GM19099 (cell line): Measurements from ENCODE around the gene DCAF15.

Source experiments
- POLR2A ChIP-seq: IDR thresholded peaks from 3 replicates; pipeline ENCODE4 v1.6.1; 2011; ENCODE audit warnings: low read depth; ENCODE audit not compliant: insufficient read length; ENCODE audit errors: extremely low read depth

Gene DCAF15

DNA sequence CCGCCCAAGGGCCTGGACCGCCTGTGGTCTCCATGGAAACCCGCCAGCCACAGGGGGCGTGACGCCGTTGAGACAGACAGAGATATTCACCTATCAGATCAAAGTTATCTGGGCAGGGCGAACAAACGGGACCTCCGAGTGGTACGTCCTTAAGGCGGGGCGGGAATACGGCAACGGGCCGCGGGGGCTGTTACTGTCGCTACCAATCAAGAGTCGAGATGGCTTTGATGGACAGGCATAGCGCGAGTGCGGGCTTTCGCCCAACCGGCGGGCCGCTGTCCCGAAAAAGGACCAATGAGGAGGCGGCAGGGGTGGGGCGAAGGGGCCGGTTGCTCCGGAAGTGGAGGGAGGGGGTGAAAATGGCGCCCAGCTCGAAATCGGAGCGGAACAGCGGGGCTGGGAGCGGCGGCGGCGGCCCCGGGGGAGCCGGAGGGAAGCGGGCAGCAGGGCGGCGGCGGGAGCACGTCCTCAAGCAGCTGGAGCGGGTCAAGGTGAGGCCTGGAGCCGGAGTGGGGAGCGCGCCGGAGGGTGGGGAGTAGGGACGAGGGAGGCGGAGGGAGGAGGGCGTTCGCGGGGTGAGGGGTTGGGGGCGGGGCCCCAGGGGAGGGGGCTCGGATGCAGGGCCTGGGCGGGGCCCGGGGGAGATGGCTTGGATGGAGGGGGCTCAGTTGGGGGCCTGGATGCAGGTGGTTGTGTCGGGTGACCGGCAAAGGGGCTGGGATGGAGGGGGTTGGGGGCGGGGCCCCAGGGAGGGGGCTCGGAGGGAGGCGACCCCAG, at the start of gene DCAF15:
DCAF15 (plus strand) TSS at position 356 of the 777 bp plus-strand sequence; CDS start at position 360, 4 bp downstream.
- peak; percentile 77 for TF ChIP-seq POLR2A

DNA sequence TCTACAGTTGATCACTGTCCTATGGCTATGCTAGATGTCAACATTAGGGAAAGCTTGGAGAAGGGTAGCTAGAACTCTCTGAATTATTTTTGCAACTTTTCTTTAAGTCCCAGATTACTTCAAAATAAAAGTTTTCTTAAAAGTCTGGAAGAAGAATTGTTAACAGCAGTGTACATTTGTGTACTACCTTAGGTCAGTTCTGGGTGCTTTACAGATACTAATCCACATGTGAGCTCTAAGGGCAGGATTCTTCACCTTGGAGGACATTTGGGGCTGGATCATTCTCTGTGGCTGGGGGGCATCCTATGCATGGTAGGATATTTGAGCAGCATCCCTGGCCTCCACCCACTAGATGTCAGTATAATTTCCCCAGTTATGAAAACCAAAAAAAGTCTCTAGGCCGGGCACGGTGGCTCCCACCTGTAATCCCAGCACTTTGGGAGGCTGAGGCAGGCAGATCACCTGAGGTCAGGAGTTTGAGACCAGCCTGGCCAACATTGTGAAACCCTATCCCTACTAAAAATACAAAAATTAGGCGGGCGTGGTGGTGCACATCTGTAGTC, 49.2 kb upstream of the DCAF15 start:
- TF ChIP-seq POLR2A: no peak

DNA sequence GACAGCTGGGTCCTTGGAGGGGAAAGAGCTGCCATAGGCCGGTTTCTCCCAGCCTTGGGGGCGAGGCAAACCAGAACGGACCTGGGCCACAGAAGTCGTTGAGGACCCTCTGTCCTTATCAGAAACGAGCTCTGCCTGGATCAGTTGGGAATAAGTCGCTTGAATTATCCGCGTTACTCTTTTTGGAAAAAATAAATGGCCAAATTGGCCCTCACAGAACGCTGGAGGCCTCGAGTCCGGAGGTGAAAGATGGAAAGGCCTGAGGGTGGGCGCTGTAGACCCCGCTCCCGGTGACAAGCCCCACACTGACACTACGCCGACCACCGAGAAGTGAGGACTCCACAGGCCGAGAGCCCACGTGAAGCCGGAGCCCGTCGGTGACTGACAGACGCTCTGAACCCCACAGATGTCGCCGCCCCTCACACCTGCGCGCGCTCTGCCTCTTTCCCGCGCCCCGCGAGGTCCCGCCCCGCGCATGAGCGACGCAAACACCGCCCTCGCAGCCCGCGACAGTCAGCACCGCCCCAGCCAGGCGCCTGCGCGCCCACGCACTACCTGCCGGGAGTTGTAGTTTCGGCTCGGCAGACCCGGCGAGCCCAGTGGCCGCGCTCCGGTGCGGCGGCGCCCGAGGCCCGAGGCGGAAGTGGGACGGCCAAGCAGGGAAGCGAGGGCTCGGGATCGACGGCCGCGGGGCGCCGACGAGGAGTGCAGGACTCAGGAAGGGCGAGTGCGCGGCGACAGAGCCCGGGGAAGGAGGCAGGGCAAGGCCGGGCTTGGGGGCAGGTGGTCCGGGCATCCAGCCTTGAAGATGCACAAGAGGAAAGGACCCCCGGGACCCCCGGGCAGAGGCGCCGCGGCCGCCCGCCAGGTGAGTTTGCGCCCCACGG, 46.4 kb upstream of the DCAF15 start, which contains the start of the genes BRME1 and CC2D1A:
BRME1 (minus strand) TSS at position 484 of the 887 bp plus-strand sequence. CDS start 1,225 bp downstream, outside the sequence.
CC2D1A (plus strand) TSS at position 568 of the 887 bp plus-strand sequence; CDS start at position 809, 241 bp downstream.
- TF ChIP-seq POLR2A: peak; percentile 55

DNA sequence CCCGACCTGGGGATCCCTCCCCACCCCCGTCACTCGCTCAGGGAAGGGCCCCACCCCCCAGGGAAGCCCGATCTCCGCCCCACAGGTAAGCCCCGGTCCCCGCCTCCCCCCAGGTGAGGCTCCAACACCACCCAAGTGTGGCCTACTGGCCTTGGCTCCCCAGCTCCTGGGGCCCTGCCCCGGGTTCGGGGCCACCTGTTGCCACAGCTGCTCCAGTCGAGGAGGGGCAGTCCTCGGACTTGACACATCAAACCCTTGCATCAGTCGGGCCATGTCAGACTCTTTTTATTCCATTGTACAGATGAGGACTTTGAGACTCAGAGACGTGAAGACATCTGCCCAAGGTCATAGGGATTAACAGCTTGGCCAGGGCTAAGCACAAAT, 45.8 kb upstream of the DCAF15 start:
- no peak for TF ChIP-seq POLR2A

DNA sequence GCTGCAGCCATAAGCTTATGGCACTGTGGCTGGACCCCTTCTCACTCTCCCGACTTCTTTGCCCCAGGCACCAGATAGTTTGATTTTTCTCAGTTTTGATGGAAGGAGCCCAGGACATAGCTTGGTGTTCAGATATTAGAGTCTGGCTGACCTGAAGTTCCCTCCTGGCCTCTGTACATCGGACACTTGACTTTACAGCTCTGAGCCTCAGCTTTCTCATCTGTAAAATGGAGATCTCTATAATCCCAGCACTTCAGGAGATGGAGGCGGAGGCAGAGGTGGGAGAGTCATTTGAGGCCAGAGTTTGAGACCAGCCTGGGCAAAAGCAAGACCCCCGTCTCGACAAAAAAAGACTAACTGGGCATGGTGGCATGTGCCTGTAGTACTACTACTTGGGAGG, 45.4 kb upstream of the DCAF15 start:
- TF ChIP-seq POLR2A: no peak

DNA sequence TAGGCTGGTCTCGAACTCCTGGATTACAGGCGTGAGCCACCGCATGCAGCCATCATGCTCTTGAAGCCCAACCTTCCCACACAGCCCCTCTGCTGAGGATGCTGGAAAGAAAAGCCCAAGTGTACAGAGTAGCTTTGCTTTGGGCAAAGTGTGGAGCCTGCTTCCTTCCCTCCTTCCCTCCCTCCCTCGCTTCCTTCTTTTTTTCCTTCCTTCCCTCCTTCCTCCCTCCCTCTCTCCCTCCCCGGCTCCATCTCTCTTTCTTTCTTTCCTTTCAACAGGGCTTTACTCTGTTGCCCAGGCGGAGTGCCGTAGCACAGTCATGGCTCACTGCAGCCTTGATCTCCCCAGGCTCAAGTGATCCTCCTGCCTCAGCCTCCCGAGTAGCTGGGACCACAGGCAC, 43.6 kb upstream of the DCAF15 start:
- TF ChIP-seq POLR2A: no peak

DNA sequence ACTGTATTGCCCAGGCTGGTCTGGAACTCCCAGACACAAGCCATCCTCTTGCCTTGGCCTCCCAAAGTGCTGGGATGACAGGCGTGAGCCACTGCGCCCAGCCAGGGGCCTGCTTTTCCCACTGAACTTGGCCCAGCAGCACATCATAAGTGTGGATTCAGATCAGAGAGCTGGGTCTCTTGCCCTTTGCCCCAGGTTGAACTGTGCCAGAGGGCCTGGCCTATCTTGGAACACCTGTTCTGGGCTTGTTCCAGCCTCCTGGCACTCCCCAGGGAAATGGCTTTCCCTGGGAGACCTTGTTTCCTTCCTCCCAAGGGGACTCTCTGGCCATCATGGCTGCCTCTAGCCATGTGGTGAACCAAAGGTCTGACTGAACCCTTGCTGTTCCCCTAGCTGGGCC, 42.9 kb upstream of the DCAF15 start:
- TF ChIP-seq POLR2A: no peak

GRCh38 chr19:13913352-13913751, 39.0 kb upstream of the DCAF15 start:
- TF ChIP-seq POLR2A: no peak

DNA sequence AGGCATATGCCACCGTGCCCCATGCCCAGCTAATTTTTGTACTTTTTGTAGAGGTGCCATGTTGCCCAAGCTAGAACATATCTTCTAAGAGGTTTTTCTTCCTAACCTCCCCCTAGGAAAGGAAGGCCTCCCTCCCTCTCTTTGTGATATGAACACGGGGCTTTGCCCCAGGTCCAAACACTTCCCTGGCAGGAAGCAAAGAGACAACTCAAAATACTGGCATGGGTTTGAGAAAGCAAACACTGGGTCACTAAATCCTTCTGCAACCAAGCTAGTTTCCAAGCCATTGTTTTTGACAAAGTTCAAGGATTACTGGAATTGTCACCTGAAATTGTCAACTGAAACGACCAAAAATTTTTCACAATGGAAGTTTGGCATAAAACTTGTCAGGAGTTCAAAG, 37.5 kb upstream of the DCAF15 start:
- TF ChIP-seq POLR2A: no peak

GRCh38 chr19:13917888-13918406, 34.4 kb upstream of the DCAF15 start:
- TF ChIP-seq POLR2A: no peak

- TF ChIP-seq POLR2A: no peak
Observed at GRCh38 chr19:13918726-13919411, 33.4 kb upstream of the DCAF15 start.

GRCh38 chr19:13920524-13920923, 31.8 kb upstream of the DCAF15 start:
- no peak for TF ChIP-seq POLR2A

DNA sequence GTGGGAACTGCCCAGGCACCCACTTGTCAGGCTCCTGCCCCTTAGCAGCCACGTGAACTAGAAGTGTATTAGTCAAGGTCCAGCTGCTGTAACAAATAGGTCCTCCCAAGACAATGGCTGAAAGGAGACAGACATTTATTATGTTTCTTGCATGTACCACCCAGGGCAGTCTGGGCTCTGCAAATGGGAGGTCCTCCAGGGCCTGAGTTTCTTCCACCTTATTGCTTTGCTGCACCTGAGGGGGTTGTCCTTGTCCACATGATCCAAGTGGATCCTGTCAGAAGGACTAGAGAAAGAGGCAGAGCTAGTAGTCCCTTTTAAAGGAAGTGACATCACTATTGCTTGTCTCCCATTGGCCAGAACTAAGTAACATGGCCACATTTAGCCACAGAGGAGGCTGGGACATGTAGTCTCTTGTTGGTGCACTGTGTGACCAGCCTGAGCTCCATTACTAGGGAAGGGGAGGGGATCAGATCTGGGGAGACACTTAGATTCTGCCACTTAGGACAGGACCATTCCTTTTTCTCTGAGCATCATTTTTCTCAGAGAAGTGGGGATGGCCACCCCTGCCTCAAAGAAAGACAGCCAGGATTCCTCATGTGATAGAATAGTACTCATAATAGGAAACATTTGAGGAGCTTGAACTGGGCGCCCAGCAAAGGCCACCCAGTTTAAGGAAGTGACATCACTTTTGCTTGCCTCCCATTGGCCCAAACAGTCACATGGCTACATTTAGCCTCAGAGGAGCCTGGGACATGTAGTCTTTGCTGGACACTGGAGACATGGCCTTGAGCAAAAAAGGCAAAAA, 31.2 kb upstream of the DCAF15 start:
- no peak for TF ChIP-seq POLR2A

DNA sequence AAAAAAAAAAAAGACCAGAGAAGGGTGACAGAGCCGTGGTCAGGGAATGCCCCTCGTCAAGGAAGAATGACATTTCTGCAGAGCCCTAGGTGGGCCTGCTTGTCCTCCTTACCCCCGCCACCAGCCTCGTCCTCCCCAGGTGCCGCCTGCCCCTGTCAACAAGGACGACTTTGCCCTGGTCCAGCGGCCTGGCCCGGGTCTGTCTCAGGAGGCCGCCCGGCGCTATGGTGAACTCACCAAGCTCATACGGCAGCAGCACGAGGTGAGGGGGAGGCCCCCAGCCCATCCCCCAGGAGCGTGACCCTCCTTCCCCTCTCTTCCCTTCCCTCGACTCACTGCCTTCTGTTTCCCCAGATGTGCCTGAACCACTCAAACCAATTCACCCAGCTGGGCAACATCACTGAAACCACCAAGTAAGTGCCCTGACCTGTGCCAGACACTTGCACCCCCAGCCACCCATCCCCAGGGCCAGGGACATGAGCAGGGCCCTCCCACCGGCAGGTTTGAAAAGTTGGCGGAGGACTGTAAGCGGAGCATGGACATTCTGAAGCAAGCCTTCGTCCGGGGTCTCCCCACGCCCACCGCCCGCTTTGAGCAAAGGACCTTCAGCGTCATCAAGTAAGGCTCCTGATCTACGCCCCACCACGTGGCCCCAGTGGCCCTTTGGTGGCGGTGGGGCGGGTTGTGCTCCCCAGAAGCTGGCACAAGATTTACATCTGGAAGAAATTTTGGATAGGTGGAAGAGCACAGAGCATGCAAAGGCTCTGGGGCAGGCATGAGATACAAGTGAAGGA, 28.9 kb upstream of the DCAF15 start:
- TF ChIP-seq POLR2A: no peak

- no peak for TF ChIP-seq POLR2A
Observed at GRCh38 chr19:13926010-13926409, 26.3 kb upstream of the DCAF15 start.
